ENCODE data around the gene LAMP5. TPM values are rescaled to one million over a fixed set of nuclear protein-coding genes. Genes with fewer than 3 reads are reported as not detected.

The LAMP5 gene
- total and polyA plus RNA-seq, 4 experiments from 2014 or later, result not detected

DNA sequence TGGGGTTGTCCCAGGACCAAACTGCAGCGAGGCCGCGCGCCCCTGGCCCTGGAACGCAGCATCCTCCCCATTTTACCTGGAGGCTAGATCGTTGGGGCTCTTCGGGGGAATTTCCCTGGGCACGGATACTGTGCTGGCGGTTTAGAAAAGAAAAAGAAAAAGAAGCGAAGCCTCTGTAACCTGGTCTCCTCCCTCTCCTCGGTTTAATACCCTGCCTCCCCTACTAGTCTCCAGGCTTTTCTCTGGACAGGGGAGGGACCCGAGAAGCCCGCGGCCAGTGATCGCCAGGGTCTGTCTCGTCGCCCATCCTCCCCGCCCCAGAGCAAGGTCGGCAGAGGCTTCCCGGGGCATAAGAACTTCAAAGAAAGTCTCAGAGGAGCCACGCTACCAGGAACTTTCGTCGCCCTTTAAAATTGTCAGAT is 6.1 kb upstream of the LAMP5 start:
- Histone ChIP-seq H3K4me3 (ENCODE audit: low read length in 2 of 2) (no peak overlapping the region), H3K36me3 (ENCODE audit: insufficient read depth, low read length) (no peaks in the 10 kb centered on the region), H3K27me3 (ENCODE audit: insufficient read depth, low read length) (no peaks in the 10 kb centered on the region), H3K4me1 (ENCODE audit: insufficient read depth, low read length) (no peaks in the 10 kb centered on the region), H3K27ac (ENCODE audit: low read depth, low read length) (no peak overlapping the region), H3K9me3 (ENCODE audit: control insufficient read depth in 1 of 2, low read length in 2 of 2) (no peaks in the 10 kb centered on the region)
- Mint-ChIP-seq H3K27ac (no peak overlapping the region), H3K27me3 (peaks cover 13 to 19% of the 10 kb centered on the region in 2 donors), H3K4me1 (peaks cover 0 to 2% (median 0%) of the 10 kb centered on the region in 4 donors), H3K36me3 (no peaks in the 10 kb centered on the region), H3K4me3 (no peak overlapping the region), H3K9me3 (peaks cover 0 to 8% (median 4%) of the 10 kb centered on the region in 8 donors)
- intact Hi-C loops (cut with micrococcal nuclease), result no loop called here
- POLR2A ChIA-PET (ENCODE audit: partially characterized antibody), result no interaction called here
- CTCF ChIA-PET (ENCODE audit: partially characterized antibody), result no interaction called here
- no peak for DNase-seq

DNA sequence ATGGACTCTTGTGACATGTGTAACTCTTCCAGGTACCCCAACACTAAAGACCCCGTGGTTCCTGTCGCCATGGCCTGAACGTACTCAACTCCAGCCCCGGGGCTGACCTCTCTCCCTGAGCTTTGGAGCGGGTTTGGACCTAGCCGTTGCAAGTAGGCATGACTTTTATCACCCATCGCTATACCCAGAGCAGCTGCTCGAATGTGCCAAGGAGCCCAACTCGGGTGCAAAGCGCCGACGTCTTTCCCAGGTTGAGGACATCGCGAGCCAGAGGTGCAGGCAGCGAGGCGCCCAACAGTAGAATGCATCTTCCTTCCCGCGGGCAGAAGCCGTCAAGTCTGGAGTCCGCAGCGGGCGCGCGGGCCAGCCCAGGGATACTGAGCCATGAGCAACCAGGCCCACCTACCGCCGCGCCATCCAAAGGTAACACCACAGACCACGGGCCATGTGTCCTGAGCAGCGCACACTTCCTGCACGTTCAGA is 5.7 kb upstream of the LAMP5 start:
- H3K36me3 Mint-ChIP-seq, result no peaks in the 10 kb centered on the region
- Histone ChIP-seq H3K4me1 (ENCODE audit: insufficient read depth, low read length) (no peaks in the 10 kb centered on the region), H3K9me3 (ENCODE audit: control insufficient read depth in 1 of 2, low read length in 2 of 2) (no peaks in the 10 kb centered on the region), H3K36me3 (ENCODE audit: insufficient read depth, low read length) (no peaks in the 10 kb centered on the region), H3K4me3 (ENCODE audit: low read length in 2 of 2) (no peak overlapping the region), H3K27me3 (ENCODE audit: insufficient read depth, low read length) (no peaks in the 10 kb centered on the region), H3K27ac (ENCODE audit: low read depth, low read length) (no peak overlapping the region)
- no peak overlapping the region for H3K4me3 Mint-ChIP-seq
- ChIA-PET POLR2A (ENCODE audit: partially characterized antibody) (no interaction called here), CTCF (ENCODE audit: partially characterized antibody) (no interaction called here)
- peaks cover 13 to 19% of the 10 kb centered on the region in 2 donors for H3K27me3 Mint-ChIP-seq
- peaks cover 0 to 6% (median 4%) of the 10 kb centered on the region in 8 donors for H3K9me3 Mint-ChIP-seq
- no peak for DNase-seq
- H3K27ac Mint-ChIP-seq, result no peak overlapping the region
- intact Hi-C loops (cut with micrococcal nuclease), result no loop called here
- peaks cover 0 to 2% (median 0%) of the 10 kb centered on the region in 4 donors for H3K4me1 Mint-ChIP-seq

DNA sequence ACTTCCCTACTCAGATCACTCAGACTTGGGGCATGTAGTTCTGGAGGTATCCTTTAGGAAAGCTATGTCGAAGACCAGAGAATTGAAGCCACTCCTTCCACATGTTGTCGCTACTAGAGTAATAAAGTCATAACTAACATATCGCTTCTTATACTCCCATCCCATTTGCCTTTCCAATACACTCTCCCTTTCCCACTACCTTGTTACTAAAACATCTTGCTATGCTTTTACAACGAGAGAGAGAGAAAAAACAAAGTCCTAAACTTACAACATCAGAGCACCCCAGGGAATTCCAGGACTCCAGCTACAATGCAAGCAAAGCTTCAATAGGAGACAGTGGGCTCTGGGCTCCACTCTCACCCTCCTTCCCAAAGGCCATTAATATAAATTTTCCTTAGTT is 5.1 kb upstream of the LAMP5 start:
- Mint-ChIP-seq H3K9me3 (peaks cover 0 to 6% (median 4%) of the 10 kb centered on the region in 8 donors), H3K27ac (no peak overlapping the region), H3K36me3 (no peaks in the 10 kb centered on the region), H3K27me3 (peaks cover 15 to 22% of the 10 kb centered on the region in 2 donors), H3K4me1 (peaks cover 0 to 2% (median 0%) of the 10 kb centered on the region in 4 donors), H3K4me3 (no peak overlapping the region)
- CTCF ChIA-PET (ENCODE audit: partially characterized antibody), result no interaction called here
- Histone ChIP-seq H3K9me3 (ENCODE audit: control insufficient read depth in 1 of 2, low read length in 2 of 2) (no peaks in the 10 kb centered on the region), H3K27me3 (ENCODE audit: insufficient read depth, low read length) (no peaks in the 10 kb centered on the region), H3K4me1 (ENCODE audit: insufficient read depth, low read length) (no peaks in the 10 kb centered on the region), H3K27ac (ENCODE audit: low read depth, low read length) (no peak overlapping the region), H3K36me3 (ENCODE audit: insufficient read depth, low read length) (no peaks in the 10 kb centered on the region), H3K4me3 (ENCODE audit: low read length in 2 of 2) (no peak overlapping the region)
- no peak for DNase-seq
- intact Hi-C loops (cut with micrococcal nuclease), result no loop called here
- POLR2A ChIA-PET (ENCODE audit: partially characterized antibody), result no interaction called here

DNA sequence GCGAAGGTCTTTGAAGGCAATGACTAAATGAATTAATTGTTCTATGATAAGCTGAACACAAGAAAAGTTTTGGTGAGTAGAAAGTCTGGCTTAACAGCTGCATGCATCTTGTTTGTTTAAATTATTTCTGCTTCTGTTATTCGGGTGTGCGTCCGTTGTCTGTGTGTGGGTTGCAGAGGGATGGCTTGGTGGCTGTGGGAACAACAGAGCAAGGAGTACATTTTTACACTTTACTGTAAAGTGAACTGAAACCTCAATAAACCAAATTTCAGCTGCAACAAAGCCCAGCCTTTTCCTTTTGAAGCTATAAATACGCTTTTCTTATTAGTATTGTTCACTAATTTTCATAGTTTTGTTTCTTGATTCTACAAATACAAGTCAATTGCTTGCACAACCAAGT is 3.5 kb upstream of the LAMP5 start:
- no peaks in the 10 kb centered on the region for H3K27me3 ChIP-seq (ENCODE audit: insufficient read depth, low read length)
- H3K4me3 ChIP-seq (ENCODE audit: low read length in 2 of 2), result no peak overlapping the region
- POLR2A ChIA-PET (ENCODE audit: partially characterized antibody), result no interaction called here
- no peak overlapping the region for H3K27ac Mint-ChIP-seq
- peaks cover 13 to 26% of the 10 kb centered on the region in 2 donors for H3K27me3 Mint-ChIP-seq
- no peaks in the 10 kb centered on the region for H3K36me3 Mint-ChIP-seq
- intact Hi-C loops (cut with micrococcal nuclease), result no loop called here
- no peaks in the 10 kb centered on the region for H3K9me3 ChIP-seq (ENCODE audit: control insufficient read depth in 1 of 2, low read length in 2 of 2)
- peaks cover 0 to 2% (median 0%) of the 10 kb centered on the region in 4 donors for H3K4me1 Mint-ChIP-seq
- H3K36me3 ChIP-seq (ENCODE audit: insufficient read depth, low read length), result no peaks in the 10 kb centered on the region
- no peak overlapping the region for H3K27ac ChIP-seq (ENCODE audit: low read depth, low read length)
- CTCF ChIA-PET (ENCODE audit: partially characterized antibody), result no interaction called here
- no peak for DNase-seq
- no peak overlapping the region for H3K4me3 Mint-ChIP-seq
- H3K4me1 ChIP-seq (ENCODE audit: insufficient read depth, low read length), result no peaks in the 10 kb centered on the region
- H3K9me3 Mint-ChIP-seq, result peaks cover 0 to 6% (median 3%) of the 10 kb centered on the region in 8 donors

DNA sequence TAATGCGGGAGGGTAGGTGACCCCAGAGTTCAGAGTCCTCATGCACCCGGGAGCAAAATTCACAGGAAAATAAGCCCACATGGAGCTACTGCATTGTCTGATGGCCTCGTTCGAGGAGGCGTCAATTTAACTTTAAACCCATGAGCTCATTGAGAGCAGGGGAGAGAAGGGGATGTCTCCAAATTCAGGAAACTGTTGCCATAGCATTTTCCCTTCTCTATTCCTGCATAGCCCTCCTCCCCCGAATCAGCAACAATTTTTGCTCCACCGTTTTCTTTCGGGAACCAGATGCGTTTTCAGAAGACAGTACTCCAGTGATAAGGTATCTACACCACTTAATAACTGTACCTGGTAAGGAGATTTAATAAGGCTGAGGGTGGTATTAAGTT is 324 bp upstream of the LAMP5 start:
- H3K4me1 ChIP-seq (ENCODE audit: insufficient read depth, low read length), result no peaks in the 10 kb centered on the region
- Mint-ChIP-seq H3K36me3 (no peaks in the 10 kb centered on the region), H3K4me3 (no peak overlapping the region), H3K4me1 (peaks cover 0 to 1% (median 0%) of the 10 kb centered on the region in 4 donors), H3K27ac (no peak overlapping the region), H3K27me3 (peaks cover 20 to 25% of the 10 kb centered on the region in 2 donors), H3K9me3 (peaks cover 0 to 6% (median 3%) of the 10 kb centered on the region in 8 donors)
- no peak for DNase-seq
- no peaks in the 10 kb centered on the region for H3K9me3 ChIP-seq (ENCODE audit: control insufficient read depth in 1 of 2, low read length in 2 of 2)
- ChIA-PET CTCF (ENCODE audit: partially characterized antibody) (no interaction called here), POLR2A (ENCODE audit: partially characterized antibody) (no interaction called here)
- no peaks in the 10 kb centered on the region for H3K27me3 ChIP-seq (ENCODE audit: insufficient read depth, low read length)
- no peak overlapping the region for H3K27ac ChIP-seq (ENCODE audit: low read depth, low read length)
- intact Hi-C loops (cut with micrococcal nuclease), result no loop called here
- H3K4me3 ChIP-seq (ENCODE audit: low read length in 2 of 2), result no peak overlapping the region
- H3K36me3 ChIP-seq (ENCODE audit: insufficient read depth, low read length), result no peaks in the 10 kb centered on the region

DNA sequence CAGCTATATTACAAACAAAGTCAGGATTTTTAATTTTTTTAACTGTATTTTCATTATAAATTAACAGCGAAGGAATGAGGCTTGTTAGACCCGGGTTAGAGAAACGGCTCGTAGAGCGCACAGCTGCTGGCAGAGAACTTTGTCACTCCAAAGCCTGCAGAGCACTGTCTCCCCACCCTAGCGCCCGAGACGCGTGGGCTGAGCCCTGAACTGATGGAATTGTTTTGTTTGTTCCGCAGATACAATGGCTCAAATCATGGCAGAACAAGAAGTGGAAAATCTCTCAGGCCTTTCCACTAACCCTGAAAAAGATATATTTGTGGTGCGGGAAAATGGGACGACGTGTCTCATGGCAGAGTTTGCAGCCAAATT is 810 bp downstream of the LAMP5 start:
- Histone ChIP-seq H3K4me3 (ENCODE audit: low read length in 2 of 2) (no peak overlapping the region), H3K9me3 (ENCODE audit: control insufficient read depth in 1 of 2, low read length in 2 of 2) (no peaks in the 10 kb centered on the region), H3K36me3 (ENCODE audit: insufficient read depth, low read length) (no peaks in the 10 kb centered on the region), H3K27me3 (ENCODE audit: insufficient read depth, low read length) (no peaks in the 10 kb centered on the region), H3K27ac (ENCODE audit: low read depth, low read length) (no peak overlapping the region), H3K4me1 (ENCODE audit: insufficient read depth, low read length) (no peaks in the 10 kb centered on the region)
- Mint-ChIP-seq H3K4me3 (no peak overlapping the region), H3K36me3 (no peaks in the 10 kb centered on the region), H3K27me3 (peaks cover 19 to 22% of the 10 kb centered on the region in 2 donors), H3K27ac (no peak overlapping the region), H3K9me3 (peaks cover 0 to 3% (median 1%) of the 10 kb centered on the region in 8 donors), H3K4me1 (no peaks in the 10 kb centered on the region)
- ChIA-PET CTCF (ENCODE audit: partially characterized antibody) (no interaction called here), POLR2A (ENCODE audit: partially characterized antibody) (no interaction called here)
- intact Hi-C loops (cut with micrococcal nuclease), result no loop called here
- no peak for DNase-seq

DNA sequence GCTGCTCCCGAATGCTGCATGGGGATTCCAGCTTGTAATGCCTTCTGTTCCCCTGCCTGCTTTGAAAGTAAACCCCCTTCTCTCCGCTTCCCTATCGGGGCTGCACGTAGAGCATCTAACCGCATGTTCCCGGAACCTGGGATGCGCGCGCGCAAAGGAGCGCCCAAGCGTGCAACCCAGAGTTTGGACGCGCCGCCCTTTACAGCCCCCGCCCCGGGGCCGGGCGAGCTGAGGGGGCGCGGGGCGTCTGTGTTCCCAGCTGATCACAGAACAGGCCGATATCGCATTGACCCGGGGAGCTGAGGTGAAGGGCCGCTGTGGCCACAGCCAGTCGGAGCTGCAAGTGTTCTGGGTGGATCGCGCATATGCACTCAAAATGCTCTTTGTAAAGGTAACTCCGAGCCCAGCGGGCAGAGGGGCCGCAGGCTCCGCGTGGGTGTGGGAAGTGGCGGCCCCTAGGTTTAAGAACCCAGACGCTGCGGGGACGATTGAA is 1.4 kb downstream of the LAMP5 start:
- Mint-ChIP-seq H3K27me3 (peaks cover 19 to 21% of the 10 kb centered on the region in 2 donors), H3K4me3 (no peak overlapping the region), H3K9me3 (peaks cover 0 to 3% (median 1%) of the 10 kb centered on the region in 8 donors), H3K27ac (no peak overlapping the region), H3K36me3 (no peaks in the 10 kb centered on the region), H3K4me1 (no peaks in the 10 kb centered on the region)
- no peak overlapping the region for H3K4me3 ChIP-seq (ENCODE audit: low read length in 2 of 2)
- DNase-seq, result no peak
- H3K9me3 ChIP-seq (ENCODE audit: control insufficient read depth in 1 of 2, low read length in 2 of 2), result no peaks in the 10 kb centered on the region
- intact Hi-C loops (cut with micrococcal nuclease), result no loop called here
- no peaks in the 10 kb centered on the region for H3K36me3 ChIP-seq (ENCODE audit: insufficient read depth, low read length)
- CTCF ChIA-PET (ENCODE audit: partially characterized antibody), result no interaction called here
- H3K27ac ChIP-seq (ENCODE audit: low read depth, low read length), result no peak overlapping the region
- POLR2A ChIA-PET (ENCODE audit: partially characterized antibody), result no interaction called here
- no peaks in the 10 kb centered on the region for H3K27me3 ChIP-seq (ENCODE audit: insufficient read depth, low read length)
- no peaks in the 10 kb centered on the region for H3K4me1 ChIP-seq (ENCODE audit: insufficient read depth, low read length)
